Coronary artery (tissue), 2 donors: Measurements from ENCODE around the gene DSCAM.
A peak's percentile ranks its signal among the peaks of the same experiment; 100 is the strongest.
"Not testable (repeated sequence)": the region's sequence is repeated elsewhere in the genome, so short reads cannot be mapped to it uniquely, and the experiment has no call there.

ENCODE experiments used
- DNase-seq: peaks from one replicate; pipeline ENCODE4 v3.0.0-alpha.2; 2017; ENCODE audit warnings: low spot score
- H3K27ac ChIP-seq, 2 donors: fragments of 200-600 bp; sonication (generic); one replicate each; pipeline ENCODE4 v1.5.1; 2016 to 2019
- H3K4me3 ChIP-seq: fragments of 200-600 bp; sonication (generic); 2 replicates; pipeline ENCODE4 v1.5.1; 2016; ENCODE audit warnings: mild to moderate bottlenecking, moderate library complexity
- CTCF ChIP-seq: fragments of 200-600 bp; sonication (generic); IDR thresholded peaks from one replicate; pipeline ENCODE4 v1.5.1; 2019; ENCODE audit warnings: antibody characterized with exemption

The DSCAM gene

GRCh38 chr21:40187946-40188654 lies 658.9 kb downstream of the DSCAM start:
- DNase-seq, result no peak
- no peak for TF ChIP-seq CTCF

GRCh38 chr21:40187244-40187643 lies 659.7 kb downstream of the DSCAM start:
- TF ChIP-seq CTCF, result no peak
- no peak overlapping the region for H3K27ac ChIP-seq
- H3K4me3 ChIP-seq, result no peak overlapping the region
- DNase-seq, result no peak

More at GRCh38 chr21:40187946-40188654, 658.9 kb downstream of the DSCAM start:
- no peak overlapping the region for H3K27ac ChIP-seq
- H3K4me3 ChIP-seq, result no peak overlapping the region

DNA sequence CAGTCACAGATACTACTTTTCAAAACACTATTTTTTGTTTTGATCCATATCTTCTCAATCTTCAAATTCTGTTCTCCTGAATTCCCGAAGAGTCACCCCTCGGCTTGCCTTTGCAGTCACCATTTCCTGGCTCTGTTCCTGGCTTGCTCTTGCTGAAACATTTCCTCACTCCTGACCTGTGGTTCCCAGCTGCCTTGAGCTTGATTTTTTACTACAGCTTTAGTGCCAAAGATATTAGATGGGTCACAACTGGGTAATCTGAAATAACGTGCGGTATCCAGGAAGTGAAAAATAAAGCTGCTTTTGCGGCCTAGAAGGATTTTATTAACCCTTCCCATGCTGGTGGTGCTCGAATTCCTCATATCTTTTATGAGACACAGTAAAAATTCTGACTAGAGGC lies 660.9 kb downstream of the DSCAM start:
- no peak for DNase-seq
- TF ChIP-seq CTCF, result no peak
- H3K27ac ChIP-seq, result no peak overlapping the region
- no peak overlapping the region for H3K4me3 ChIP-seq

DNA sequence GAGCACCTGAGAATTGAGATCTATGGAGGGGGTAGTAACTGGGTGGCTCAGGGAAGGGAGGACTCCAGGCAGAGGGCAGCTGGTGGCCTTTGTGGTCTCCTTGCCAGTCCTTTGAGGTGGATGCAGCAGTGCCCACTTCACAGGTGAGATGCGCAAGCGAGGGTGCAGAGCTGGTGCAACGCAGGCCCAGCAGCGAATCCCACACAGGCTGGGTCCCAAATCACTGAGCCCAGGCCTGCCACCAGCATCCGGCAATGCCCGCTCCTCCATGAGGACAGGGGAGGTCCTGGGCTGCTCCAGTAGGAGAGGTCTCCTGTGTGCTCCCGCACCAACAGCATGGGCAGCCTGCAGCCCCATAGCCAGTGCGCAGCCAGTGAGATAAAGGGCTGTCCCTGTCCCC lies 661.8 kb downstream of the DSCAM start:
- no peak for DNase-seq
- no peak overlapping the region for H3K4me3 ChIP-seq
- no peak for TF ChIP-seq CTCF
- no peak overlapping the region for H3K27ac ChIP-seq

- H3K4me3 ChIP-seq, result not testable (repeated sequence)
- peak; percentile 84 for DNase-seq
Measured at GRCh38 chr21:40182491-40182890, 664.5 kb downstream of the DSCAM start.

DNA sequence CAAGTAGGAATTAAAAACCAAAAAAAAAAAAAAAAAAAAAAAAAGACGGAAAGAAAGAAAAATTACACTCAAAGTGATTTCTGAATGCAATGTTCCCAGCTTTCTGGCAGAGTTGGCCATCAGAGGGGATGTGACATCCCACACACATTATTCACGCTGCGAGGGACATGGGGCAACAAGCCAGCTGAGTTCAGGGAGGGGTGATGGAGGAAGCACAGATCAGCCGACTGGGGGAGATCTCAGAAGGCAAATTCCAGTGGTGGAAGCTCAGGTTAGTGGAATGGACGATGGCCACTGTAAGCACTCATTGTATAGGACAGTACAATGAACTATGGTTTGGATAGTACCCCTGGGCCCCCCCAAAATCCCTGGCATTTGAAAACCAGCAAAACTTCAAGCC lies 667.8 kb downstream of the DSCAM start:
- TF ChIP-seq CTCF, result no peak
- Histone ChIP-seq H3K4me3 (no peak overlapping the region), H3K27ac (no peak overlapping the region)
- no peak for DNase-seq

More at GRCh38 chr21:40182491-40182890, 664.5 kb downstream of the DSCAM start:
- not testable (repeated sequence) for H3K27ac ChIP-seq

- no peak for DNase-seq
- Histone ChIP-seq H3K27ac (no peak overlapping the region), H3K4me3 (no peak overlapping the region)
- no peak for TF ChIP-seq CTCF
Measured at GRCh38 chr21:40178726-40179125, 668.2 kb downstream of the DSCAM start.
